Cortex of kidney (tissue), 1 donor: ENCODE measurements around the gene GRID1.

Experiments used
- DNase-seq: peaks from one replicate; lab custom pipeline; 2025; lab: John Stamatoyannopoulos, UW

Gene GRID1

DNA sequence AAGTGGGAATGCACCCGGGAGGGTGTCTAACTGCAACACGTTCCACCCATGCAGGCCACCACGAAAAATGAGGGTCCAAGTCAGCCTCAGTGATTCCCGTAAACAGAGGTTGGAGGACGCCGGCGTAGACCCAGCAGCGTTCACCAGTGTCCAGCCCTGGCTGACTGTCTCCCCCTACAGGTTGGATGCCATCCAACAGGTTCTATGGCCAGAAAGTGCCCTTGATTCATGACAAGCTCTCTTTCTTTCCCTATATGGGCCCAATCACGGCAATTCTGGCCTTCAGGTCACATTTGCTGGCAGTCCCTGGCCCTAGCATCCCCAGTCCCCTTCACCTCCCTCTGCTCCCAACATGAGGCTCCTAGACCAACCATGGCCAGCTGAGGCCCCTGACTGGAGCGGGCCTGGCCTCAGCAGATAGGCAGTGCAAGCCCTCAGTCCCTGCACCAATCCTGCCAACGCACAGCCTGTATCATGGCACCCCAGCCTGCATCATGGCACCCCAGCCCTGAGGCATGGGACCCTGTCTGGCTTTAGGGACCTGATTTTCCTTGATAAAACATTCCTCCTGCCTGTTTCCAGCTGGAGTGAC, 227.4 kb downstream of the GRID1 start:
- DNase-seq = no peak

DNA sequence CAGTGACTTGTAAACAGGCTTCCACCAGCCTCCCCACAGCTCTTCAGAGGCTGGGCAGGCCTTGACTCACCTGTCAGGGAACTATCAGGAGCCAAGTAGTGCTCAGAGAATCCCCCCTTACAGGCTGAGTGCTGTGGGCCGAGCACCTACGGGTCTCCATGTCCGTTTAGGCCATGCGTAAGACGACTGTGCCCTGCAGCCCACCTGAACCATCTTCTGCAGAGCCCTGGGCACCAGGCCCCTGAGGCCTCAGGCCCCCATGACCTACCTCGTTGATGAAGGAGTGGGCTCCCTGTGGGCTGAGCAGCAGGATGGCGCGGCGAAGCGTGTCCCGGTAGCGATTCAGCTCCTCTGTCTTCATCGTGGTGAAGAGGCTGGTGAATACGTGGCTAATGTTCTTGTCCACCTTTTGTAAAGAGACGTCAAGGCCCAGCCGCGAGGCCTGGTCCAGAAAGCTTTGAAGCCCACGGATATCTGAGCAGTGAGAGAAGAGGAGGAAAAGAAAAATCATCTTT, 228.0 kb downstream of the GRID1 start:
- no peak for DNase-seq

DNA sequence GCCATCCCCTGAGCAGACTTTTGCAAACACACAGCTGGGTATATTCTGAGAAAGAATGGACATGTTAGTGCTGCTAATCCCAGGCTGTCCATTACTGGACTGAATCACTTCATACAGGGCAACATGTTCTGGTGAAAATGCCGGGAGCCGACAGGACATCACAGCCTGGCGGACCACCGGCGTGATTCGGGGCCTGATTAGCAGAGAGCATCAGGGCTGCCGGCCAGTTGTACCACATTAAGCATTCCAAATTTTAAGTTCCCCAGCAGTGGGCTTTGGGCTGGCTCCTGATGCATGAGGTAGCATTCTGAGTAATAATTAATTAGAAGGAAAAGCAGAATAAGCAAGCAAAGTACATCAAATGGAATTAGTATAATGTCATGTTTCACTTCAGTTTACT, 229.0 kb downstream of the GRID1 start:
- DNase-seq = no peak

DNA sequence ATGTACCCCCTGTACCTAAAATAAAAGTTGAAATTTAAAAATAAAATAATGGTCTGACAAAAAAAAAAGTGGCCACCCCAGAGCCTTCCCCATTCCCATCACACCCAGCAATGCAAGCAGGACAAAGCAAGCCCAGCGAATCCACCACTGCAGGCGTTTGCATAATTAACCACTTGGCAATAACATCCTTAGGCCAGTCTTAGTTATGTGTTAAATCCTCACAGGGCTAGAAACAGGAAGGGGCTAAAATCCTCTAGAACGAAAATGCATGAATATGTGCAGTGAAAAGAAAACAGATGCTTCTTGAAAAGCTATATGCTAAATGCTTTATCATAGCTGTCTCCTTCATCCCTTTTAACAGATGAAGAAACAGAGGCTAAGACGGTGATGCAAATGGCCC, 229.7 kb downstream of the GRID1 start:
- DNase-seq = no peak

DNA sequence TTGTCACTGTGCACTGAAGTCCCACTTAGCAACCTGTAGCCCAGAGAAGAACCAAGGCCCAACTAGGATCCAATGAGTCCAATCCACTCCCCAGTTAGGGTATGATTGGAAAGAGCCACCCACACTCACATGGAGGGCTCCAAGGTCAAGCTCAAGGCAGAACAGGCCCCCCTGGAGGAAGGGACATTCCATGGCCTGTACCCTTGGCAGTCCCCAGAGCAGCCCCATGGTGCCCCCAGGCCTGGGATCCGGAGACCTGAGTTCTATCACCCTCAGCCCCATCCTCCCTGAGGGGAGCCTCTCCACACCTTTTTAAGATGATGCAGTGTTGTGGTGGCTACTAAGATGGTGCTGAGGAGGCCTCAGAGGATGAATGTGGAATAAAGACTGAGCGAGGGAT, 231.4 kb downstream of the GRID1 start:
- DNase-seq = no peak

DNA sequence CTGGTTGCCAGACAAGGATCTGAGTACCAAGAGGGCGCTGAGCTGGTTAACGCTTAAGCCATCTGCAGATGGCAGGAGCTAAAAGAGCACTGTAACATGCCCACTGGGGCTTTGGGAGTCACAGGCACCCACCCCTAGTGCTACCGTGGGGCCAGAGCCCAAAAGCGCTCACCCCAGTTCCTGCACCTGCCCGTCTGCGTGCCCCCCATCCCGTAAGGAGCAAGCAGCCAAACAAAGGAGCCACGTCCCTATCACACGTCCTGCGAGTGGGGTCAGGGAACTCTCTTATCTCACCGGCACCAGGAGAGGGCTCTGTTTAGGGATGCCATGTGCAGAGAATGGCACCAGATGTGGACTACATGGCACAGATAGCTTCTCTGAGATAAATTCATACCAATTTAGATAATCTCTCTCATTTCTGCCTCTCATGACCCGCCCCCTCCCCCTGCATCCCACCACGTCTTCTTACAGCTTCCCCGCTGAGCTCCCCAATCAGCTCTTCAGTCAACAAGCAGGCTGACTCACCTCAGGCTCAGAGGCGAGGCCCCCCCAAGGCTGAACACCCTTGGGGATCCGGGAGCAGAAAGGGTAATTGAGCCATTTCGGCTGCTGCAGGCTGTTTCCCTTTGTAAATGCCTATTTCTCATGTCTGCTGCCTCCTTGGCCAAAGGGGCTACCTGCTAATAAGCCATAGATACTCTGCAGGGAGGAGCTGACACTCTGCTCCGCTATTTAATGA, 235.7 kb downstream of the GRID1 start:
- DNase-seq = no peak

DNA sequence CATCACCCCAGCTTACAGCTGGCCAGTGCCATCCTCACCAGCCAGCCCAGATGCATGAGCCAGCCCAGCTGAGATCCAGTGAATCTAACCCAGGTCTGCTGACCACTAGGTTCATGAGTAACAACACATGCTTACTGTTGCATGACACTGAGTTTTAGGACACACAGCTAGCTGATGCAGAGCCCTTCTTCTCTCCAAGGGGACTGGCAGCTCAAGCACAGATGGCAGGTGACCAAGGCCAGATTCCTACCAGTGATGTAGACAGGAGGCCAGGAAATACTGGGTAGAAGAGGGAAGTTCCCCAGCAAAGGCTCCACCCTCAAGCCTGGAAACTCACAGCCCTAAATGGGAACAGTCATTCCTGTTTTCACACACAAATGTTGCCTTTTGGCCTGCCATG, 236.6 kb downstream of the GRID1 start:
- DNase-seq = no peak

DNA sequence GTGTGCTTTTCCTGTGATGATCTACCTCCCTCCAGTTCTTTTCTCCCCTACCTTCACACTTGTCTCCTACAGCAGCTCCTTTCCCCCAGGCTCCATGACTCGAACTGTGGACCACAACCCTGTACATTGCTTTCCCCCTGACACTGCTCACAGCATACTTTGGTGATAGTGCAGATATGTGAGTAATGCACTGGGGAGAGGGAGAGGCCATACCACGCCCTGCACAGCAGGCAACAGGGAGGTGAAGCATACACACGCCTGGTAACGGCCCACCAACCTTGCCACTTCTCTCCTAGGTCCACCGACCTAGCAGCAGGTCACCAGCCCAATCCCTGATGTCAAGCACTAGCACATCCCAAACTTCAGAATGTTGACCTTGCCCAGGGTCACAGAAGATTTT, 238.2 kb downstream of the GRID1 start:
- no peak for DNase-seq

DNA sequence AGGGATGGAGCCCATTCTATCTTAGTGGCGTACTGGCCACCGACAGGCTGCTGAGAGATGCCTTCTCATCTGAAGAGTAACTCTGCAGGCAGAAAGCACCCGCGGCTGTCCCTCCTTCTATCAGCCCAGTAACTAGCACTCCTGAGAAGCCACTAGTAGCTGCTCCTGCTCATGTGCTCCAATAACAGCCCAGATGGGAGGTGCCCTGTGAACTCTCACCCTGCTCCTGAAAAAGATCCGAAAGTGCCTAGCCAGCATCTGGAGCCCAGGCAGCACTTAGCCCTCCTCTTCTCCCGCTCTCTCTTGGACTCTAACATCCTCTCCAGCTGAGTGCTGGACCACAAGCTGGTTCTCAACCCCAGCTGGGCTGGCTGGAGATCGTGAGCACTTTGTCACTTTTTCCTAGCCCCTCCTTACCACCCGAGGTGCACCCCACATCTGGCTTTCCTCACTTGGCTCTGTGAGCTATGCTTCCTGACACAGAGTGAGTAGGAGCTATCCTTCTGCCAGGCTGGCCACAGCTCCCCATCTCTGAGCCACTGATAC, 239.2 kb downstream of the GRID1 start:
- no peak for DNase-seq

DNA sequence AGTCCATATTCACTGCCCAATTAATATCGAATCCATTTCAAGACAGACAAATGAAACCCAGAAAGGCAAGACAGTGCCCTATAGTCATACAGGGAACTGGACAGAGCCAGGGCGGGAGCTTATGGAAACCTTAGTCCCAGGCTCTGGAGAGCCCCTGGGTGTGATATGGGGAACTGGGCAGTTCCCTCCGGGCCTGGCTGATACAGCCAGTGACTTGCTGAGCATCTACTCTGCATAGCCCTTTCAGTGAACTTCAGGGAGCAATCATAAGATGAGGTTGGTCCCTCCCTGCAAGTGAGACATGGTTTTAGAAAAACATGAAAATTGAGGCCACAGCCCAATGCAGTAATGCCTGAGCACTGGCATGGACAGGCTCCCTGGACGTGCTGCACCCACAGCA, 241.9 kb downstream of the GRID1 start:
- no peak for DNase-seq

DNA sequence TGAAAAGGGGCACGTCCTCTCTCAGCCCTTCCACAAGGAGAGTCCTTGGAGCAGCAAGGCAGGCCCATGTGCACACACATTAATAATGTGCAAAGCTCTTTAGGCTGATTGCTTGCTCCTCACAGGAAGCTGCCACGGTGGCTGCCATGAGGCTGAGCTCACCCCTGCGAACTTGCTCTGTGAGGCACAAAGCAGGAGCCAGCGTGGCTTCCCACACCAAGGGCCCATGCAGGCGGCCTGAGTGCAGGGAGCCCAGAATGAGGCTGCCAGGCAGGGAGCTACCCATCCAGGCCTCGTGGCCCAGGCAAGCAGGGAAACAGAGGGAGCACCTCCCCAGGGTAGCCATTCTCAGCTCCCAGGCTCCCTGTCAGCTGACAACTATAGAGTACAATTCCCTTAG, 242.9 kb downstream of the GRID1 start:
- DNase-seq = no peak

DNA sequence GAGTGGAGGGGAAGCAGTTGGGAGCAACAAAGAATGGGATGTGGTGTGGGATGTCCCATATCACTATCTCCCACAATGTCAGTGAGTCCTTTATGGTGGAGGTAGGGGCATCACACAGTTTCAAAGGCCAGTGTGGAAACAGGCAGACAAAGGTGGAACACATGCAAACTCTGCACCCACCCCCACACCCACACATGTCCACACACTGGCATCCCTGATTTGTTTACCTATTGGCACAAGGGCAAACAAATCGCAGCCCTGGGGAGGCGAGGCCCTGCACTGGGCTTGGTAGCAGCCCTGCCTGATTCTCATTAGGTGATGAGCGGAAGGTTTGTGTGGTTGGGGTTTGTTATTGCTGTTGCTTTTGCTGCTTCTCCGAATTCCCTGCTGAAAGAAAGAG, 243.3 kb downstream of the GRID1 start:
- no peak for DNase-seq

DNA sequence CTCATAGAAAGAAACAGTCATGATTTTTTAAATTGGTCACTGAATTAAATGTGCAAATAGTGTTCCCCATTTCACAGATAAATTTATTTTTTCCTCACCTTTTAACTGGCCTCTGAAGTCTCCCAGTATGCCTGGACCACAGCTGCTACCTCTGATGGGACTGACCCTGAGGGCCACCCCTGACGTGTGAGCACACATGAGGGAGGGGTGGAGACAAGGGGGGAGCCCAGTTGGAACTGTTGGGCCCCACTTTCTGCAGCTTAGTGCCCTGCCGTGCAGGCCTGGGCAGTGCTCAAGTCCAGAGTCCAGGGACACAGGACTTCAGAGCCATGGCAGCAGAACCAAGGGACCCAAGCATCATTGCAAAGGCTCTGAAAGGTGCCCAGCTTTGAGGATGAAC, 243.9 kb downstream of the GRID1 start:
- no peak for DNase-seq

DNA sequence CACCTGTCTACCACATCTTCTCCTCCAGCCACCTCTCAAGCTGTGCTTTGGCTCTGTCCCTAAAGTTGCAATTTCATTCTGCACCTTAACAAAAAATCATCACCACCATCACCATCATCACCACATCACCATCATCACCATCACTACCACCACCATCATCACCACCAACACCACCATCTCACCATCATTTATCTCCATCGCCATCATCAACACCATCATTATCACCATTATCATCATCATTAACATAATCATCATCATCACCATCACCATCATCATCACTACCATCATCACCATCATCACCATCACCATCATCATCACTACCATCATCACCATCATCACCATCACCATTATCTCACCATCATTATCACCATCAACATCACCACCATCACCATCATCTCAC, 245.4 kb downstream of the GRID1 start:
- no peak for DNase-seq

DNA sequence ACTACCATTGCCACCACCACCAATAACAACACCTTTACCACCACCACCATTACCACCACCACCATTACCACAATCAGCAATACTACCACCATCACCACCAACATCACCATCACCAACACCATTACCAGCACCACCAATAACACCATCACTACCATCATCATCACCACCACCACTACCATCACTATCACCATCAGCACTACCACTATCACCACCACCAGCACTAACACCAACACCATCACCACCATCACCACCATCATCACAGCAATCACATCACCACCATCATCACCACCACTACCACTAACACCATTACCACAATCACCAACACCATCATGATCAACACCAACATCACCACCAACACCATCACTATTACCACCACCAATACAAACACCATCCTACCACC, 249.5 kb downstream of the GRID1 start:
- DNase-seq = no peak

DNA sequence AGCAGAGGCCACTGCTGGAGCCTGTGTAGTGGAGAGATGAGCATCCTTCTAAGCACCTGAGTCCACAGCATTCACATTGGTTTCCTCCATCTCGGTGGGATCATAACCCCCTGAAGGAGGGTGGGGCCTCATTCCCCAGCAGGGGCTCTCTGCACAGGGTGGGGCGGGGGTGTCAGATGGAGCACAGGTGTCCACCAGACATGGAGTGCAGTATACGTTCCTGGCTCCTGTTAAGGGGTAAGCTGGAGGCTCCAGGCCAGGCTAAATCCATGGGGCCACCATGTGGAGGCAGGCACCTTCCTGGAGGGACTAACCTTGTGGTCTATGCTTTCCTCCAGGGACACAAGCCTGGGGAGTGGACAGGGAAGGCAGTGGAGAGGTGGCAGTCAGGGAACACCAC, 252.6 kb downstream of the GRID1 start:
- no peak for DNase-seq

DNA sequence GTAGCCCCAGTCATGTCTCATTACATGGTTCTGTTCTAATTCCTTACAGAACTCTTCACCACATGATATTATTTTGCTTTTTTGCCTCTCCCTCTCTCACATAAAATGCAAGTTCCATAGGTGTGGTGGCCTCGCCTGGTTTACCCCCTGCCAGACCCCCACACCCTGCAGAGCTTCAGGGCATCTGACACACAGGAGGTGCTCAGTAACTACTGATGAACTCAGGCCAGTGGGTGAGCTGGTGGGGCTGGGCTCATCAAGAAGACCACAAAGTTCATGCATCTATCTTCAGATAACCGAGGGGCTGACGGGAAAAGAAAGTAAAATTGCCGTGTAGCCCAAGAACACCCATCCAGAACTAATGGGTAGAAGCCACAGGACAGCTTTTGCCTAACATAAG, 253.1 kb downstream of the GRID1 start:
- DNase-seq = no peak

DNA sequence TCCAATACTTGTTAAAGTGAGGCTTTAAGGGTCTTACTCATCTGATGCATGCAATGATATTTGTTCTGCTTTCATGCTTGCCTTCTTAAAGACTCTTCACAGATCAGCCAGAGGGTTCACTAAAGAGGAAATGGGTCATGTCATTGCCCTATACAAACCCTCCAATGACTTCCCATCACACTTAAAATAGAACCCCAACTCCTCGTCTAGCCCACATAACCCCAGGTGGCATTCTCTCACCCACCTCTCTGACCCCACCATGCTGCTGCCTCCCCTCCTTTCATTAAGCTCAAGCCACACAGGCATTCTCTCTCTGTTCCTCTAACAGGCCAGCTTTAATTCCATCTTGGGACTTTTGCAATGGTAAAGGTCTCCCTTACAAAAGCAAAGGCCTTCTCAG, 253.6 kb downstream of the GRID1 start:
- DNase-seq = no peak

DNA sequence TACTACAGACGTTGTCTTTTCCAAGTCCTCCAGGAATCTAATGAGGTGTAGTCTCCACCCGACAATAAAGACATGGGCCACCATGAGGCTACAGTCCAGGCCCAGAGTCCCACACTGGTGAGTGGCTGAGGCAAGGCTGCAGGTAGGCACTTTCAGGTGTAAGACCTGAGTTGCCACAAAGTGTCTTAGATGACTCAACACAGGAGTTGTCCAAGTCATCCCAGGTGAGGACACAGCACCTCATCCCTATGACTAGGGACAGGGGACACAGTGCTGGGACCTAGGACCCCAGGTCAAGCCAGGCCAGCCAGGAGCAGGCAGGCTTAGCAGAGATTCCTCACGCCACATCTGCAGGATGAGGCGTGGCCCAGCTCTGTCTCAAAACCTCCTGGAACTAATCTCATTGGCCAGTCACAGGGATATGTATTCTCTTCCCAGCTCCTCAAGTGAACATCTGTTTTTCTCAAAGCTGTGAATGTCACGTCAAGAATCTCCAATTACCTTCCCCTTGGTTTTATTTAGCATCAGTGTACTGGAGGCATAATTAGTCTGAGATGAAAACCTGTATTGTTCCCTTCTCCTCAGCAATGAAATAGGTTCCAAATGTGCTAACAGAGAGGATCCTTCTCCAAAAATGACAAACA, 254.6 kb downstream of the GRID1 start:
- no peak for DNase-seq

DNA sequence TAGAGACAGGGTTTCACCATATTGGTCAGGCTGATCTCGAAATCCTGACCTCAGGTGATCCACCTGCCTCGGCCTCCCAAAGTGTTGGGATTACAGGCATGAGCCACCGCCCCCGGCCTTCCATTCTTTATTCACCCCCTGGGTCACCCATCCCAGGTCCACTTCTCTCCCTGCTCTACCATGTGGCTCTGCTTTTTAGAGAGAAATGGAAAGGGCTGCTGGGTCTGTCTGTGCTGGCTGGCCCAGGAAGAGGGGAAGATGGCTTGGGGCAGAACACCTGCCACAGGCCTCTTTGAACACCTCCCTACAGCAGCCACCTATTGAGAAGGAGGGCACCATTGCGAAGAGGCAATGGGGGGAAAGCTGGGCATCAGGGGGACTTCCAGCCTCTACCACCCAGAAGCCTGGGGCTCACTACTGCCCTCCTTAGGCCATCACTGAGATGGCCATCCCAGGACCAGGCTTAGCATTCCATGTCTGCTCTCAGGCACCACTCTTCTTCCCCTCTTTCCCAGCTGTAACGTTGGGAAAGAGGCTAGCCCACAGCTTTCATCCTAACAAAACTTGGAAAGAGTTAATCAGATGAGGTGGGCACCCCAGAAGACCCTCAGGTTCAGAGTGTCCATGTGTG, 256.3 kb downstream of the GRID1 start:
- no peak for DNase-seq

DNA sequence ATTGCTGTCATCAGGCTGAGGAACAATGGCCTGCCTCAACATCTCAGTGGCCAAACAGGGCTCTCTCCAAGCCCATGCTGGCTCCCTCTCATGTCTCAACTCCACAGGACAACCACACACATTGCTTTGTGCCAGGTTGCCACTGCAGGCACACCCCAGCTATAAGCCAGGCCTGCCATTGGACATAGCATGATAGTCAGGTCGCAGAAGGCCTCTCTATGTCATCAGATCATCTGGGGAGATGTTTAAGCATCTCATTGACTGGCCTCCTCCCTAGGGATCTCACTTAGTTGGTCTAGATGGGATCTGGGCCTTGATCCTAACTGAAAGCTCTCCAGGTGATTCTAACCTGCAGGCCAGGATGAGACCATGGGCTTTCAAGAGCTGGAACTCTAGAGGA, 257.2 kb downstream of the GRID1 start:
- DNase-seq = no peak

DNA sequence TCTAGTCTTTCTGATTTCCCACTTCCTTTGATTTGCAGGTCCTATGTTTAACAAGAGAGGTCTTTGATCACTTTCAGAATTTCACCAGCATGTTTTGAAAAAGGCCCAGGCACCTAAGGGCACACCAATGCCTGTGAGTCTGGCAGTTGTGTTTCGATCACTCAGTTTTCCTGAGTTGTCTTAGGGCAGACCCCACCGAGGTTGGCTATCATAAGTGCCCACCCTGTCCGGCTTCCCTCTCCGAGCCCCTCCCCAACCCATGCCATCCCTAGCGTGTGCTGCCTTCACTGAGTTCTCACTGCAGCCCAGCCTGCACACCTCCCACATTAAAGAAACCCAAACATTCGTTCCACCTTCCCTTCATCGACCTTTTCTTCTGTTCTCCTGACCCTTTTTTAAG, 257.9 kb downstream of the GRID1 start:
- no peak for DNase-seq
